Measurements from ENCODE around the gene CPLX1.
"Not testable (repeated sequence)": the region's sequence is repeated elsewhere in the genome, so short reads cannot be mapped to it uniquely, and the experiment has no call there.

The CPLX1 gene

DNA sequence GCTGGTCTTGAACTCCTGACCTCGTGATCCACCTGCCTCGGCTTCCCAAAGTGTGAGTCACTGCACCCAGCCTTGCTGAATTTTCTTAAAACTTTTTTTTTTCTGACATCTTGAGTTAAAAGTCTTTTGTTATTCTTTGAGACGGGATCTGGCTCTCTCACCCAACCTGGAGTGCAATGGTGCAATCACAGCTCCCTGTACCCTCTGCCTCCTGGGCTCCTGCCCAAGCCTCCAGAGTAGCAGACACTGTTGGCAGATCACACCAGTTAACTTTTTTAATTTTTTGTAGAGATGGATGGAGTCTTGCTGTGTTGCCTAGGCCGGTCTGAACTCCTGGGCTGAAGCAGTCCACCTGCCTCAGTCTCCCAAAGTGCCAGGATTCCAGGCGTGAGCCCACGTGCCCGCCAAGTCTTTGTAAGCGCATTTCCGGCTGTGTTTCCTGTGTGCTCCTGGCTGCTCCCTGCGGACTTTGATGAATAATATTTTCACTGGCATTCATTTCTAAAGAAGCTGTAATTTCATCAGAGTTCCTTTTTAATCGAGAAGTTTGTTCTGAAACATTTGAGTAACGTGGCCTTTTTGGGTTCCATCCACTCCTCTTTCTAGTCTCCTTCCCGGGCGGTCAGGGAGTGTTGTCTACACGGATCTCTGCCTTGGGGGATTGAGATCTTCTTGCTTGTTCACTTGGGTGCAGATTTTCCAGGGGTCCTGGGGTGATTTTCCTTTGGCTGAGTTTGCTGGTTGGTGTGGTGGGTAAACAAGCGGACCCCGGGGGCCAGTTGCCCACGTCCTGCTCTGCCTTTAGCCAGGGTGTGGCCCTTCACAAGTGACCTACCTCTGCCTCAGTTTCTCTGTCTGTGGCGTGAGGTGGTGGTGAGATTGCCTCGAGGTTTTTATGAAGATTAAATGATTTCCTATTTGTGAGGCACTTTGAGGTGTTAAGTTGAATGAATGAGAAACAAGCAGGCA lies 75.9 kb downstream of the CPLX1 start:
- Mint-ChIP-seq H3K36me3 (ENCODE audit: low read depth) (peaks cover 13% of the 10 kb centered on the region), H3K4me1 (no peaks in the 10 kb centered on the region), H3K9me3 (no peaks in the 10 kb centered on the region), H3K27ac (no peak overlapping the region), H3K4me3 (no peak overlapping the region), H3K27me3 (no peaks in the 10 kb centered on the region)
- DNase-seq (no peak), ATAC-seq (no peak)

DNA sequence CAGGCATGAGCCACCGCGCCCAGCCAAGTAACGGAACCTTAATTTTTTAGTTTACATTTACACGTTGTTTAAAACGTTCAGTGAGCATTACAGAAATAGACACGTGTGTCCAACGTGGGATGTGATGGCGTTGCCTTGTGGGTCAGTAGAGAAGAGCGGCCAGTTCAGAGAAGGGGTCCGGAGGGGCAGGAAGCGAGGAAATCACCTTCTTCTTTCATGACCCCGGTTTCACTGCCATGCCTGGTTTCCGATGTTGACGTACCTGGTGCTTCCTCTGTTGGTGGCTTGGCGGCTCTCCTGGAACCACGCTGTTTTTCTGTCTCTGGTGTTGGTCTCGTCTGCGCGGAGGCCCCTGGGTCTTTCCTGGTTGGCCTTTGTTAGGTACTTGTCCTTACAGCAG lies 77.5 kb downstream of the CPLX1 start:
- H3K9me3 Mint-ChIP-seq: no peaks in the 10 kb centered on the region
- H3K27ac Mint-ChIP-seq: no peak overlapping the region
- no peak overlapping the region for H3K4me3 Mint-ChIP-seq
- ATAC-seq (no peak), DNase-seq (no peak)
- H3K36me3 Mint-ChIP-seq (ENCODE audit: low read depth): peaks cover 11% of the 10 kb centered on the region
- H3K27me3 Mint-ChIP-seq: no peaks in the 10 kb centered on the region
- no peaks in the 10 kb centered on the region for H3K4me1 Mint-ChIP-seq

DNA sequence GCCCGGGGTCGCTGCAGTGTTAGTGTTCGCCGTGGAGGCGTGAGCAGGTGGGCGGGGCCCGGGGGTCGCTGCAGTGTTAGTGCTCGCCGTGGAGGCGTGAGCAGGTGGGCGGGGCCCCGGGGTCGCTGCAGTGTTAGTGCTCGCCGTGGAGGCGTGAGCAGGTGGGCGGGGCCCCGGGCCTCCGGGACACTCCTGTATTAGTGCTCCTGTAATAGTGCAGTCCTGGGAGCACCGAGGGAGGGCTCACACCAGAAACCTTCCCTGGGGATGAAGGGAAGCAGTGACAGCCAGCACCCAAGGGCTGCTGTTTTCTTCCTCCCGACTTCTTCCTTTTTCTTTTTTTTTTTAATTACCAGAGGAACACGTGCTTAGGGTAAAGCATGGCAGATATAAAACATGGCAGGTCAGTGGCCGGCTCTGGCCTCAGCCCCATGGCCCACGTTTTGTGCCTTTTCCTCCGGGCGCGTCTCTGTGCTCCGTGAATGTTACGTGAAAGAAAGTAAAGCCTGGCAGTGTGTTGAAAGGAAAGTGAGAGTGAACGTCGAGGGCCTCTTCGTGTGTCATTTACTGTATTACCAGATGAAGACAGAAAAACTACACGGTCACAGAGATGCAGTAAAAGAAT lies 78.3 kb downstream of the CPLX1 start:
- DNase-seq (no peak), ATAC-seq (no peak)
- peaks cover 11% of the 10 kb centered on the region for H3K36me3 Mint-ChIP-seq (ENCODE audit: low read depth)
- no peaks in the 10 kb centered on the region for H3K9me3 Mint-ChIP-seq
- no peak overlapping the region for H3K27ac Mint-ChIP-seq
- no peak overlapping the region for H3K4me3 Mint-ChIP-seq
- H3K27me3 Mint-ChIP-seq: no peaks in the 10 kb centered on the region
- no peaks in the 10 kb centered on the region for H3K4me1 Mint-ChIP-seq

DNA sequence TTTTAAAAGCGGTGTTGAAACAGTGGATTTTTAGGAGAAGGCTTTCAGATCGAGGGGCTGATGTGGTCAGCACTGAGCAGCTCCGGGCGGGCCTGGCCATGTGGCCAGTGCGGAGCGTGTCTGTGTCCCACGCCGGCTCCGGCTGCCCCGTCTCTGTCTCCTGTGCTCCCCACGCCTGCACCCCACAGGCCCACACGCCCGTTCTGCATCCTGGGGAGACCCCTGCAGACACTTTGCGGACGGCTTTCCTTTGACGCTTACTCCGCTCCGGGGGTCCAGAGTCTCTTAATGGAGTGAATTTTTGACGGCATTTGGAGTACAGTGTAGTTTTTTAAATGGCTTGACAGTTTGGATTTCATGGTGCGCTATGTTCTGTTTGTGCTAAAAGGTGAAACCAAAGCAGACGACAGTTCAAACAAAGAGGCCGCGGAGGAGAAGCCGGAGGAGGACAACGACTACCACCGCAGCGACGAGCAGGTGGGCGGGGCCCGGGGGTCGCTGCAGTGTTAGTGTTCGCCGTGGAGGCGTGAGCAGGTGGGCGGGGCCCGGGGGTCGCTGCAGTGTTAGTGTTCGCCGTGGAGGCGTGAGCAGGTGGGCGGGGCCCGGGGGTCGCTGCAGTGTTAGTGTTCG lies 81.6 kb downstream of the CPLX1 start:
- Mint-ChIP-seq H3K9me3 (no peaks in the 10 kb centered on the region), H3K27ac (no peak overlapping the region), H3K36me3 (ENCODE audit: low read depth) (peaks cover 9% of the 10 kb centered on the region), H3K27me3 (no peaks in the 10 kb centered on the region), H3K4me1 (no peaks in the 10 kb centered on the region), H3K4me3 (no peak overlapping the region)
- no peak for DNase-seq
- no peak for ATAC-seq

DNA sequence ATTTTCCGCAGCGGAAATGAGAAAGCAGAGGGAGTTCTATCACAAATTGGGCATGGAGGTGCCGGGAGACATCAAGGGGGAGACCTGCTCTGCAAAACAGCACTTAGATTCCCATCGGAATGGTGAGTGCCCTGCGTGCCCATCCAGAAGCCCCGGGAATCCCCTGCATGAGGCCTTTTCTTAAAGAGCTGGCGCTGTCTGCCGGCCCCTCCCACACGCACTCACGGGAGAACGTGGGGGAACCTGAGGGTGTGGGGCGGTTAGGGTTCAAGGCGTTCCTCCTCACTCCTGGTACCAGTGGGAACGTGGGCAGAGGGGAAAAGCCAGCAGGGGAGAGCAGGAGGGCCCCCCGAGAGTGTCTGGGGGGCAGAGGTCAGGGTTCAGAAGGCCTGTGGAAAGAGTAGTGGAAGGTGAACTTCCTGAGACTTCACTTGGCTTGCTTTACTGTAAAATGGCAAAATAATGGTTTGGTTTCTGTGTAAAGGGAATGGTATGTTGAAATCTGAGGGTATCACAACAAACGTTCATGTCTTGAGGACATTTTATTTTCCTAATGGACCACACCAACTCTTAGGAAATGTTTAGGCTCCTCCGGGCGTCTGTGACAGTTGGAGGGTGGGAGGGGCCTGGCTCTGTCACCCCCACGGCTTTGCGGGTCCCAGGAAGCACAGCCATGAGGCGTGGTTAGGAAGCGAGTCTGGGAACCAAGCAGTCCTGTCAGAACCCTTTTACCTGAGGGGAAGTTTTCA lies 82.3 kb downstream of the CPLX1 start:
- Mint-ChIP-seq H3K4me3 (no peak overlapping the region), H3K9me3 (no peaks in the 10 kb centered on the region), H3K4me1 (no peaks in the 10 kb centered on the region), H3K36me3 (ENCODE audit: low read depth) (peaks cover 6% of the 10 kb centered on the region), H3K27me3 (no peaks in the 10 kb centered on the region), H3K27ac (no peak overlapping the region)
- DNase-seq (no peak), ATAC-seq (no peak)

DNA sequence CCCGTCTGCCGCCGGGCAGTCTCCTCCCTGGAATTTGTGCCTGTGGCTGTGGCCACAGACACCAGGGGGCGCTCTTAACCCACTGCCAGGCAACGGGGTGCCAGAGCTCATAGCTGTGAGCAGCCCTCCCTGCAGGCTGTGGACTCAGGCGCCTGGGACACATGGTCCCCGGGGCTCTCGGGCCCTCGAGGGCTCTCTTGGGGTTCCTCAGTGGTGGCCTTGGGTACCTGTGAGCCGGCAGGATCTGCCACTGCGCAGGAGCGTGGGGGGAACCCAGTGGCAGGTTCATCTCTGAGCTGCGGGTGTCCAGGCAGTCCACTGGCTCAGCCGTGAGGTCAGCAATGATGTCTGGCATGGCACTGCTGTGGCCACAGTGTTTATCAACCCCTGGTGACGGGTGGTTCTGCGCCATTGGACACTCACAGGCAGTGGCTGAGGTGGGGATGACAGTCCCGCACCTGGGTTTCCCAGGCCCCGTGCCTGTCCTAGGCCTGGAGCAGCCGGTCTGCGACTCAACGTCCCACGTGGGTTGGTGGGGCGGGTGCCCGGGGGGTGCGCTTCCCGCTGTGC lies 83.1 kb downstream of the CPLX1 start:
- no peaks in the 10 kb centered on the region for H3K9me3 Mint-ChIP-seq
- ATAC-seq (peak; percentile 92), DNase-seq (peak; percentile 86)
- peaks cover 5% of the 10 kb centered on the region for H3K36me3 Mint-ChIP-seq (ENCODE audit: low read depth)
- H3K4me3 Mint-ChIP-seq: no peak overlapping the region
- no peaks in the 10 kb centered on the region for H3K27me3 Mint-ChIP-seq
- no peak overlapping the region for H3K27ac Mint-ChIP-seq
- no peaks in the 10 kb centered on the region for H3K4me1 Mint-ChIP-seq

DNA sequence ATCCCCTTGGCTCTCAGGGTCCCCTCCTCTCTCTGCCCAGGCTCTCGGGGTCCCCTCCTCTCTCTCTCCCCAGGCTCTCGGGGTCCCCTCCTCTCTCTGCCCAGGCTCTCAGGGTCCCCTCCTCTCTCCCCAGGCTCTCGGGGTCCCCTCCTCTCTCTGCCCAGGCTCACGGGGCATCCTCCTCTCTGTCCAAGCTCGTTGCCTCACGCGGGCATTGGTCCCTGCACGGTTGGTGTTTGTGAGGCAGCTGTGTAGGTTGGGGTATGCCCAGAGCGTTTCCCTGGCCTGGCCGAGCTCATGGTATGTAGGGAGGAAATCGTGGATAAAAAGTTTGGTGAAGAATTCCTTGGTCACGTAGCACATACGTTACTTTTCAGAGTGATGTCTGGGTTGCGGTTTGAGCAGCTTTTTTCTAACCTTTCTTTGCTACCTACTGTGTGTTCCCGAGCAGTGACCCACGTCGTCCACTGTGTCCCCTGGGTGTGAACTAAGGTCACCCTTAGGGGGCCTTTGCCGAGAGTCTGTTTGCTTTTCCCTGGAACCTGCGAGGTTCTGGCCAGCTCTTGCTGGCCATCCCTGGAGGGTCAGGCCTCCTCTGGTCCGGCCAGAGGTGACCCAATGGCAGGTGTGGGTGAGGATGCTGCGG lies 83.7 kb downstream of the CPLX1 start:
- H3K36me3 Mint-ChIP-seq (ENCODE audit: low read depth): peaks cover 6% of the 10 kb centered on the region
- H3K9me3 Mint-ChIP-seq: no peaks in the 10 kb centered on the region
- H3K4me1 Mint-ChIP-seq: no peaks in the 10 kb centered on the region
- ATAC-seq (no peak), DNase-seq (no peak)
- H3K27ac Mint-ChIP-seq: no peak overlapping the region
- H3K4me3 Mint-ChIP-seq: no peak overlapping the region
- H3K27me3 Mint-ChIP-seq: no peaks in the 10 kb centered on the region

DNA sequence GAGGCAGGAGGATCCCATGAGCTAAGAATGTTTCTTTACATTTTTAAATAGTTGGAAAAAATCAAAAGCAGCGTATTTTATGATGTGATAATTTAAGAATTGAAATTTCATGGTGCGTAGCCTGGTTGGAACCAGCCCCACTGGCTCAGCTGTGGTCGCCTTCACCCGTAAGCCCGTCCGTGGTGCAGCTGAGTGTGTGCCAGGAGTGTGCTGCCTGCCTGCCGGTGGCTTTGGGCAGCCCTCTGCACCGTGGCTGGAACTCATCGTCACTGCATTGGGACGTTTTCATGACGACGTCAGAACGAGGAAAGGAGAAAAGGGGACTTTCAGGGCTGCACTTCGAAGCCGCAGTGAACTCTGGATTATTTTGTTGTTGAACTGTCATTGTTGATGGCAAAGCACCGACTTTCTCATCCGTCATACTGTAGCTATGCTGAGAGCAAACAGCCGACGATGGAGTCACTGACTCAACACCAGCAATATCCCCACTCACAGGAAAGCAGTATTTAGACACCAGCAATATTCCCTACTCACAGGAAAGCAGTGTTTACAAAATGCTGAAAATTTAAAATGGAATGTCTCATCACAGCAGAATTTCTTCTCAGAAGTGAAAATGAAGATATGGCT lies 85.2 kb downstream of the CPLX1 start:
- Mint-ChIP-seq H3K36me3 (ENCODE audit: low read depth) (peaks cover 6% of the 10 kb centered on the region), H3K27ac (no peak overlapping the region), H3K4me1 (no peaks in the 10 kb centered on the region), H3K9me3 (no peaks in the 10 kb centered on the region), H3K4me3 (no peak overlapping the region), H3K27me3 (no peaks in the 10 kb centered on the region)
- ATAC-seq: no peak
- no peak for DNase-seq

DNA sequence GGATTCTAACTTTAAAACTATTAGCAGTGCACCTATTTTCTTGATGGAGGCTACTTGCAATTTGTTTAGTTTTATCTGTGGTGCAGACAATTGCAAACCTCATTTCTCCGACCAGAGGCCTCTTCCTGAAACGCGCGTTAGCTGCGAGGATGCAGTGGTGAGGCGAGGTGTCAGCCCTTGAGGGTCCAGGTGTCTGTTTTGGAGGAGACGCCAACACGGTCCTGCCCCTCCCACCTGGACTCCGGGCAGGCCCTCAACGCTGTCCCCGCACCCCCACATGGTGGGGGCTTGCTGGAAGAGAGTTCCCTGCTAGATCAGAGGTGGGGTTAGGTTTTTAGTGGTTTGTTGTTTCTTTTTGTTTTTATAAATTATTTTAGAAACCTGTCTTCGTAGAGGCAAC lies 85.9 kb downstream of the CPLX1 start:
- DNase-seq (no peak), ATAC-seq (no peak)
- Mint-ChIP-seq H3K36me3 (ENCODE audit: low read depth) (peaks cover 12% of the 10 kb centered on the region), H3K9me3 (no peaks in the 10 kb centered on the region), H3K27ac (no peak overlapping the region), H3K4me3 (no peak overlapping the region), H3K27me3 (no peaks in the 10 kb centered on the region), H3K4me1 (no peaks in the 10 kb centered on the region)

DNA sequence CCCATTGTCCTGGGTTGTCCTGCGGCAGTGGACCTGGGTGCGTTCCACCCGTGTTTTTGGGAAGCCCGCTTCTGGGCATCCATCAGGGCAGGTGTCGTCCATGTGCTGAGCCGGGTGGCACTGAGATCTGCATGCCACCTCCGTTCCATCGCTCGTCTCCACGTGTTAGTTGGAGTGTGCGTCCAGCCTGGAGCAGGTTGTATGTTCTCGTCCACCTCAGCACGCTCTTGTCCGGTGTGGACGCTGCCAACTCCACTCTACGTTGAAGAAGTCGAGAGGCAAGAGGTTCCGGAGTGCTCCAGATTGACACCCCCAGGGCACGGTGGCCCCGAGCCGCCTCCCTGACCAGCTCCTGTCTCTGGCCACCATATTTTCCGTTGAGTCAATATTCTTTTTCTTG lies 86.4 kb downstream of the CPLX1 start:
- no peak for DNase-seq
- peaks cover 12% of the 10 kb centered on the region for H3K36me3 Mint-ChIP-seq (ENCODE audit: low read depth)
- H3K27ac Mint-ChIP-seq: no peak overlapping the region
- H3K9me3 Mint-ChIP-seq: no peaks in the 10 kb centered on the region
- H3K27me3 Mint-ChIP-seq: no peaks in the 10 kb centered on the region
- H3K4me1 Mint-ChIP-seq: no peaks in the 10 kb centered on the region
- ATAC-seq: no peak
- H3K4me3 Mint-ChIP-seq: no peak overlapping the region

DNA sequence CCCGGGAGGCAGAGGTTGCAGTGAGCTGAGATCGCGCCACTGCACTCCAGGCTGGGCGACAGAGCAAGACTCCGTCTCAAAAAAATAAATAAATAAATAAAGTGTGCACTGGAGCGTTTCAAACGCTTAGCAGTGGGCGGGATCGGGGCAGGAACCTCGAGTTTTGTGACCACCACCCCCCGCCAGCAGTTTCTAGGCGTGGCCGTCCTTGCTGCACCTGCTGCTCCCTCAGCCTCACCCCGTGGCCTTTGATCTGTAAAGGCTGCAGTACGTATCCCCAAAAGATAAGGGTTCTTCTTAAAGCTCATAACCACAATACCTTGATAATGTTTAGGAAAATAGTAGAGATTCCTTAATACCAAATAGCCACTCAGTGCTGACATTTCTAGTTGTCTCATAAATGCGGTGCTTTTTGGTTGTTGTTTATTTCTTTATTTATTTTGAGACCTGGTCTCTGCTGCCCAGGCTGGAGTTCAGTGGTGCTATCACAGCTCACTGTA lies 87.1 kb downstream of the CPLX1 start:
- Mint-ChIP-seq H3K36me3 (ENCODE audit: low read depth) (peaks cover 12% of the 10 kb centered on the region), H3K27ac (no peak overlapping the region), H3K9me3 (no peaks in the 10 kb centered on the region), H3K27me3 (no peaks in the 10 kb centered on the region), H3K4me3 (no peak overlapping the region), H3K4me1 (no peaks in the 10 kb centered on the region)
- ATAC-seq (no peak), DNase-seq (no peak)

DNA sequence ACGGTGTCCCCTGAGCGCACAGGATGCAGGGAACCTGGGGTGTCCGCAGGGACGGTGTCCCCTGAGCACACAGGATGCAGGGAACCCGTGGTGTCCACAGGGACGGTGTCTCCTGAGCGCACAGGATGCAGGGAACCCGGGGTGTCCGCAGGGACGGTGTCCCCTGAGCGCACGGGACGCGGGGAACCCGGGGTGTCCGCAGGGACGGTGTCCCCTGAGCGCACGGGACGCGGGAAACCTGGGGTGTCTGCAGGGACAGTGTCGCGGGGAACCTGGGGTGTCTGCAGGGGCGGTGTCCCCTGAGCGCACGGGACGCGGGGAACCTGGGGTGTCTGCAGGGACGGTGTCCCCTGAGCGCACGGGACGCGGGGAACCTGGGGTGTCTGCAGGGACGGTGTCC lies 89.4 kb downstream of the CPLX1 start:
- not testable (repeated sequence) for H3K9me3 Mint-ChIP-seq, H3K4me1 Mint-ChIP-seq, H3K4me3 Mint-ChIP-seq, H3K27me3 Mint-ChIP-seq, ATAC-seq, H3K27ac Mint-ChIP-seq, DNase-seq
- H3K36me3 Mint-ChIP-seq (ENCODE audit: low read depth): peaks cover 14% of the 10 kb centered on the region

DNA sequence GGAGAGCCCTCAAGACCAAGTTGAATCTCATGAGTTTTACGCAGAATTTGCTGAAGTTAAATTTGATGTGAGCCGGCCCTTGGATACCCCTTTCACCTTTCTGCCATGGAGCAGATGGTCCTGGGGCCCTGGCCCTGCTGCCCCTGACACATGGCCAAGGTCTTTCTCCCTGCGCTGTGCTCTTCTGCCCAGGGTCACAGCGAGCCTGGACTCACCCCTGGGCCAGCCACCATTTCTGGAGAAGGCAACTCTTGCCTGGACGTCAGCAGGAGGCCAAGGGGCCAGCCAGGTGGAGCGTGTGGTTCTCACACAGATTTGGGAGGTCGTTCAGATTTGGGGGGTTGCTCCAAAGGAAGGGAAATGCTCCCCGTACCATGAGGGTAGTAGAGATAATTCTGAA lies 90.3 kb downstream of the CPLX1 start:
- Mint-ChIP-seq H3K36me3 (ENCODE audit: low read depth) (peaks cover 17% of the 10 kb centered on the region), H3K27me3 (no peaks in the 10 kb centered on the region), H3K4me1 (no peaks in the 10 kb centered on the region), H3K4me3 (no peak overlapping the region), H3K27ac (no peak overlapping the region), H3K9me3 (no peaks in the 10 kb centered on the region)
- DNase-seq (no peak), ATAC-seq (no peak)

All from activated naive CD8-positive, alpha-beta T cell treated with anti-CD3 and anti-CD28 coated beads, Interleukin-2, amount 50 U/mL, for 24 hours (primary cell).